ENCODE measurements around the gene IQCC.

GRCh38 chr1:32201011-32201855, 4.2 kb upstream of the IQCC start:
- TF ChIP-seq POLR2AphosphoS5 (IDR thresholded peaks at IDR 0.05; ENCODE audit: low read depth, low read length) (0 out of 2 replicates have a peak, but pooled peaks have one; percentile 28), TAF1 (IDR thresholded peaks at IDR 0.05; ENCODE audit: low read depth, low read length) (peak; percentile 2; the same call in 1 of the 2 replicates), POLR2A (IDR thresholded peaks at IDR 0.05; ENCODE audit: low read depth, low read length) (peak; percentile 56; the same call in 1 of the 2 replicates), SPI1 (IDR thresholded peaks at IDR 0.05; ENCODE audit: low read depth, low read length) (0 out of 2 replicates have a peak, but pooled peaks have one; percentile 12)
